Calu3 (cell line): Measurements from ENCODE around the gene CLPTM1. TPM values are rescaled to one million over a fixed set of nuclear protein-coding genes. Genes with fewer than 3 reads are reported as not detected.
"Not testable (repeated sequence)": the region's sequence is repeated elsewhere in the genome, so short reads cannot be mapped to it uniquely, and the experiment has no call there.

ENCODE experiments used
- BruUV-seq: library from RNA; stranded (reverse); fragments of 400-500 nt; replicated peaks from 2 replicates; lab custom pipeline; 2021; lab: Mats Ljungman, UMichigan
- CTCF ChIA-PET: fragments of 300-600 bp; sonication (Branson Sonifier 250); formaldehyde crosslinking; loops from one replicate; lab custom pipeline; 2022; ENCODE audit warnings: antibody characterized with exemption; lab: Charles Lee
- DNase-seq: peaks from one replicate; pipeline ENCODE4 v3.0.0; 2022
- H3K27ac Mint-ChIP-seq: one replicate; pipeline ENCODE4 v1.8.0; 2022; ENCODE audit warnings: mixed read lengths; ENCODE audit not compliant: unreplicated experiment
- H3K27me3 Mint-ChIP-seq: one replicate; pipeline ENCODE4 v1.8.0; 2022; ENCODE audit warnings: mixed read lengths; ENCODE audit not compliant: unreplicated experiment
- H3K36me3 Mint-ChIP-seq: one replicate; pipeline ENCODE4 v1.8.0; 2022; ENCODE audit warnings: mild to moderate bottlenecking, moderate library complexity, mixed read lengths; ENCODE audit not compliant: insufficient read depth, unreplicated experiment
- H3K4me1 Mint-ChIP-seq: one replicate; pipeline ENCODE4 v1.8.0; 2022; ENCODE audit warnings: mild to moderate bottlenecking, low read depth, mixed read lengths; ENCODE audit not compliant: unreplicated experiment
- H3K4me3 Mint-ChIP-seq: one replicate; pipeline ENCODE4 v1.8.0; 2022; ENCODE audit warnings: mild to moderate bottlenecking, low read depth, moderate library complexity, mixed read lengths; ENCODE audit not compliant: unreplicated experiment
- H3K9me3 Mint-ChIP-seq: one replicate; pipeline ENCODE4 v1.8.0; 2022; ENCODE audit warnings: low read depth, mixed read lengths; ENCODE audit not compliant: unreplicated experiment
- intact Hi-C: fragments of 100-400 bp; cut with micrococcal nuclease; formaldehyde crosslinking; loops from one replicate; pipeline ENCODE4 v1.10.0; 2022; ENCODE audit not compliant: unreplicated experiment
- total RNA-seq: library from RNA; stranded (reverse); gene quantifications from 2 replicates; pipeline ENCODE4 v1.2.3, GENCODE V29; 2022
- TF ChIP-seq, protein P1 (sequence below): fragments of 200-600 bp; IDR thresholded peaks from one replicate; pipeline ENCODE4 v1.8.0; 2022; ENCODE audit warnings: antibody characterized with exemption; ENCODE audit not compliant: unreplicated experiment

Gene CLPTM1
- total RNA-seq, 1 experiment from 2014 or later: 183 TPM

DNA sequence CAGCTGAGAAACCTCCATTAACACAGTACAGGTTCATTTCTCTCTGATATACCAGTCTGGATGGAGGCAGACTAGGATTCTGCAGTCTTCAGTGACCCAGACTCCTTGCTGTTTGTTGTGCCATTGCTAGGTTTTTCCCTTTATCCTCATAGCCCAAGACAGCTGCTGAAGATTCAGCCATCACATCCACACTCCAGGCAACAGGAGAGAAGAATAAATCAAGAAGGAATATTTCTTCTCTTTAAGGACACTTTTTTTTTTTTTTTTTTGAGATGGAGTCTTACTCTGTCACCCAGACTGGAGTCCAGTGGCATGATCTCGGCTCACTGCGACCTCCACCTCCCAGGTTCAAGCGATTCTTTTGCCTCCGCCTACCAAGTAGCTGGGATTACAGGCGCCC is 14.3 kb downstream of the CLPTM1 start:
- no peaks in the 10 kb centered on the region for H3K9me3 Mint-ChIP-seq
- TF ChIP-seq, protein P1, sequence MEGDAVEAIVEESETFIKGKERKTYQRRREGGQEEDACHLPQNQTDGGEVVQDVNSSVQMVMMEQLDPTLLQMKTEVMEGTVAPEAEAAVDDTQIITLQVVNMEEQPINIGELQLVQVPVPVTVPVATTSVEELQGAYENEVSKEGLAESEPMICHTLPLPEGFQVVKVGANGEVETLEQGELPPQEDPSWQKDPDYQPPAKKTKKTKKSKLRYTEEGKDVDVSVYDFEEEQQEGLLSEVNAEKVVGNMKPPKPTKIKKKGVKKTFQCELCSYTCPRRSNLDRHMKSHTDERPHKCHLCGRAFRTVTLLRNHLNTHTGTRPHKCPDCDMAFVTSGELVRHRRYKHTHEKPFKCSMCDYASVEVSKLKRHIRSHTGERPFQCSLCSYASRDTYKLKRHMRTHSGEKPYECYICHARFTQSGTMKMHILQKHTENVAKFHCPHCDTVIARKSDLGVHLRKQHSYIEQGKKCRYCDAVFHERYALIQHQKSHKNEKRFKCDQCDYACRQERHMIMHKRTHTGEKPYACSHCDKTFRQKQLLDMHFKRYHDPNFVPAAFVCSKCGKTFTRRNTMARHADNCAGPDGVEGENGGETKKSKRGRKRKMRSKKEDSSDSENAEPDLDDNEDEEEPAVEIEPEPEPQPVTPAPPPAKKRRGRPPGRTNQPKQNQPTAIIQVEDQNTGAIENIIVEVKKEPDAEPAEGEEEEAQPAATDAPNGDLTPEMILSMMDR: no peak
- no peak overlapping the region for H3K27ac Mint-ChIP-seq
- no TSS peak for BruUV-seq
- no peak for DNase-seq
- no peaks in the 10 kb centered on the region for H3K27me3 Mint-ChIP-seq
- no peaks in the 10 kb centered on the region for H3K4me1 Mint-ChIP-seq
- H3K36me3 Mint-ChIP-seq: peaks cover 49% of the 10 kb centered on the region
- no peak overlapping the region for H3K4me3 Mint-ChIP-seq
- CTCF ChIA-PET: interaction anchor here (0.7 kb wide), 1 partner anchor 240 kb away, joined by 4 read pairs; no protein-coding TSS in a partner anchor
- intact Hi-C loops: no loop called here

DNA sequence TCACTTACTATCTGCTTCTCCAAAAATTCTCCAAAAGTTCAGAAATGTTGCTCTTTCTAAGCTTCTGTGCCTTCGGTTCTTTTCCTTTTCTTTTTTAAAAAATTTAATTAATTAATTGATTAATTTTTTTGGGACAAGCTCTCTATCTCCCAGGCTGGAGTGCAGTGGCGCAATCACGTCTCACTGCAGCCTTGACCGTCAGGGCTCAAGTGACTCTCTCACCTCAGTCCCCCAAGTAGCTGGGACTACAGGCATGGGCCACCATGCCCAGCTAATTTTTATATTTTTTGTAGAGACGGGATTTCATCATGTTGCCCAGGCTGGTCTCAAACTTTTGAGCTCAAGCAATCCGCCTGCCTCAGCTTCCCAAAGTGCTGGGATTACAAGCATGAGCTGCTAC is 16.3 kb downstream of the CLPTM1 start:
- H3K27ac Mint-ChIP-seq, intact Hi-C loops, H3K9me3 Mint-ChIP-seq, DNase-seq, BruUV-seq, H3K27me3 Mint-ChIP-seq, H3K4me1 Mint-ChIP-seq, H3K4me3 Mint-ChIP-seq: not testable (repeated sequence)
- CTCF ChIA-PET: interaction anchor here (0.6 kb wide), 2 partner anchors 53 to 218 kb away, joined by 5 to 8 read pairs; no protein-coding TSS in a partner anchor
- peaks cover 42% of the 10 kb centered on the region for H3K36me3 Mint-ChIP-seq

DNA sequence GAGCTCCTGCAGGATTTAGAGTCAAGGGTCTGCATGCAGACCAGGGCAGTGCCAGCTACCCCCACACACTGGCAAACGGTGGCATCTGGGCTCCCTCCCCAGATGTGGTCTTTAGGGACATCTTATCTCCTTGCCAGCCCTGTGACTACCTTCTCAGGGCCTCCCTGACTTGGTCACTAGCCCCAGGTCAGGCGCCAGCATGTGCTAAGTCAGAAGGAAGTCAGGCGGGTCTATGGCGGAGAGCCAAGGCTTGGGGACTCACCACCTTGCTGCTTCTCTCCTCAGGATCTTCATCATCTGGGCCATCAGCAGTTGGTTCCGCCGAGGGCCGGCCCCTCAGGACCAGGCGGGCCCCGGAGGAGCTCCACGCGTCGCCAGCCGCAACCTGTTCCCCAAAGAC is 17.6 kb downstream of the CLPTM1 start:
- Mint-ChIP-seq H3K4me1 (no peaks in the 10 kb centered on the region), H3K27me3 (no peaks in the 10 kb centered on the region), H3K4me3 (no peak overlapping the region), H3K27ac (no peak overlapping the region), H3K9me3 (no peaks in the 10 kb centered on the region), H3K36me3 (peaks cover 46% of the 10 kb centered on the region)
- TF ChIP-seq, protein P1: no peak
- CTCF ChIA-PET: no interaction called here
- intact Hi-C loops: no loop called here
- DNase-seq: no peak
- no TSS peak for BruUV-seq

DNA sequence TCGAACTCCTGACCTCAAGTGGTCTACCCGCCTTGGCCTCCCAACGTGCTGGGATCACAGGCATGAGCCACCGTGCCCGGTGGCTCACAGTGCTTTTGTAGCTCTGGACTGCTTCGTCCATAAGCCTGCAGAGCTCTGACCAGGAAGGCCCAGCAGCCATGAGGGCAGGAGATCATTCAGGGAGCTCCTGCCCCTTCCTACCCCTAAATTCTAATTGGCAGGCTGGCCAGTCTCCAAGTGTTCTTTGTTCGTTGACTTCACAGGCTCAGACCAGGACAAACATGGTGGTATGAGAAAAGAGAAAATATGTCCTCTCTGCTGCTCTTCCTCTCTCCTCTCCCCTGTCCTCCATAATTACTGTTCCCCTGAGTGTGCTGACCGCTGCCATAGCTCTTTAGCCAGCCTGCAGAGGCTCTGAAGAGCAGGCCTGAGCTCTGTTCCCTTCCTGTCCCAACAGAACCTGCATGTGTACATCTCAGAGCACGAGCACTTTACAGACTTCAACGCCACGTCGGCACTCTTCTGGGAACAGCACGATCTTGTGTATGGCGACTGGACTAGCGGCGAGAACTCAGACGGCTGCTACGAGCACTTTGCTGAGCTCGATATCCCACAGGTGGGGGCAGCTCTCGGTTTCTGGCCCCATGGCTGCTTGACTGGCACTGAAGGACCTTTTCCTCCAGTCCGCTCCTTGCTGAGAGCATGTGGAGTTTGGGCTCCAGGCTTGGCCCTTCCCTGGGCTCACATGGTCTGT is 19.0 kb downstream of the CLPTM1 start:
- Mint-ChIP-seq H3K4me1 (no peaks in the 10 kb centered on the region), H3K9me3 (no peaks in the 10 kb centered on the region), H3K36me3 (peaks cover 56% of the 10 kb centered on the region), H3K27ac (no peak overlapping the region), H3K4me3 (no peak overlapping the region), H3K27me3 (no peaks in the 10 kb centered on the region)
- CTCF ChIA-PET: interaction anchor here (0.6 kb wide), 1 partner anchor 196 kb away, joined by 3 read pairs; the partner anchor contains the start of gene CBLC
- TF ChIP-seq, protein P1: no peak
- intact Hi-C loops: no loop called here
- DNase-seq: no peak
- BruUV-seq: no TSS peak

DNA sequence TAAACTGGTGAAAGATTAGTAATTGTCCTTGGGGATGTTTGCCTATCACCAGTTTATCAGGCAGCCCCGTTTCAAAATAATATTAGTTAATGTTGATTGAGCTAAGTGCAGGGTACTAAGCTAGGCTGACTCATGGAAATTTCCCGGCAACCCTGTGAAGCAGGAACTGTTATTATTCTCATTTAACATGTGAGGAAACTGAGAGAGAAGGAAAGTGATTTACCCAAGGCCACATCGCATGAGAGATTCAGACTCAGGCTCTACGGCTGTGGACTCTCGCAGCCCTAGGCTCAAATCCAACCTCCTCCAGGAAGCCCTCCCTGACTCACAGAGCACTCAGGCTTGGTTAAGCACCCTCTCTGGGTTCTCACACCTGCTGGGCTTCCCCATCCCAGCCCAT is 19.7 kb downstream of the CLPTM1 start:
- Mint-ChIP-seq H3K27me3 (no peaks in the 10 kb centered on the region), H3K9me3 (no peaks in the 10 kb centered on the region), H3K4me3 (no peak overlapping the region), H3K27ac (no peak overlapping the region), H3K4me1 (no peaks in the 10 kb centered on the region), H3K36me3 (peaks cover 53% of the 10 kb centered on the region)
- TF ChIP-seq, protein P1: no peak
- no TSS peak for BruUV-seq
- CTCF ChIA-PET: interaction anchor here (1.1 kb wide), 1 partner anchor 26 kb away, joined by 8 read pairs; the partner anchor contains the start of gene RELB
- intact Hi-C loops: no loop called here
- DNase-seq: no peak
